Measurements from ENCODE around the gene RALGDS.

The RALGDS gene

DNA sequence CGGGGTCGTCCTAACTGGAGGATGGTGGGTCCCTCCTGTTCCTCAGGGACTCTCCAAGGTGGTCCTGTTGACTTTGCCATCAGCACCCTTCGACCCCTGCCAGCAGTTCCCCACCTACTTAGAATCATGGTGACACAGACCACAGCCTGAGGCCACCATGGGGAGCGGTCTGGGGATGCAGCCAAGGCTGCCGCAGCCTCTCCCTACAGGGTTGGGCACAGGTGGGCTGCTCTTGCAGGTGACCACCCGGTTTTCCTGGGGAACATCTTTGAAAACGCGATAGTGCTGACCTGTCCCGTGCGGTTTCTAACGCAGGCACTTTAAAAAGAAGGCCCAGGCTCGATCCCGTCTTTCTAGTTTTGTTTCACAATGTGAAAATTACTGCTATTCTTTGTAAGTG is 72.0 kb downstream of the RALGDS start:
- H3K4me3 ChIP-seq (ENCODE audit: low read depth, low read length): no peak overlapping the region
- DNase-seq (ENCODE audit: low read depth): no peak
- no peak for TF ChIP-seq CTCF (IDR thresholded peaks at IDR 0.05; ENCODE audit: low read depth, low read length, missing control alignments)

- H3K4me3 ChIP-seq (ENCODE audit: low read depth, low read length): no peak overlapping the region
- TF ChIP-seq CTCF (IDR thresholded peaks at IDR 0.05; ENCODE audit: low read depth, low read length, missing control alignments): peak; percentile 44
- no peak for DNase-seq (ENCODE audit: low read depth)
These were observed 72.4 kb downstream of the RALGDS start for GRCh38 chr9:133048595-133048994.
